Loucy (cell line): ENCODE data around the gene RAD51B.

Source experiments
- EZH2phosphoT487 ChIP-seq: fragments of 200-600 bp; IDR thresholded peaks from 2 replicates; pipeline ENCODE4 v1.6.1; 2018; ENCODE audit warnings: antibody characterized with exemption, mild to moderate bottlenecking, moderate library complexity, borderline replicate concordance
- TF ChIP-seq, protein P1 (sequence below): fragments of 200-600 bp; sonication (generic); conservative IDR thresholded peaks from 2 replicates; pipeline ENCODE4 v1.5.1; 2014; ENCODE audit warnings: mild to moderate bottlenecking, antibody characterized with exemption, low read length

DNA sequence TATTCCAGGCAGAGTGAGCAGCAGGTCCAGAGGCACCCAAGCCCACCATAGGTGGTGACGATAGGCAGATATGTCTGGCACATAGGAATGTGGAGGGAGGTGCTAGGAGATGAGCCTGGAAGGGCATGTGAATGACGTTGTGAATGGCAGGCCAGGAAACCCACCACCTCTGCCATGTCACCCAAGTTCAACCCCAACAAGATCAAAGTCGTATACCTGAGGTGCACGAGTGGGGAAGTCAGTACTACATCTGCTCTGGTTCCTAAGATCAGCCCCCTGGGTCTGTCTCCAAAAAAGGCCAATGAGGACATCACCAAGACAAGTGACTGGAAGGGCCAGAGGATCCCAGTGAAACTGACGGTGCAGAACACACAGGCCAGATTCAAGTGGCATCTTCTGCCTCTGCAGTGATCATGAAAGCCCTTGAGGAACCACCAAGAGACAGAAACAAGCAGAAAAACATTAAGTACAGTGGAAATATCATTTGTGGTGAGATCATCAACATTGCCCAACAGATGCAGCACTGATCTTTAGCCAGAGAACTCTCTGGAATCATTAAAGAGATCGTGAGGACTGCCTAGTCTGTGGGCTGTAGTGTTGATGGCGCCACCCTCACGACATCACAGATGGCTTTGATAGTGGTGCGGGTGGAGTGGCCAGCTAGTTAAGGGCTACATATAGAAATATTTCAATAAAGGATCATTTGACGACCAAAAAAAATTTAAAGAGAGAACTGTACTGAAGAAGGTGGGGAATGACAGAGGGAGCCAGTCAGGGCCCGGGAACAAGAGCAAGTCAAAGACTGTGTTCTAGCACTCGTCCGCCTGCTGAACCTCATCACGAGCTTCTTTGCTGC lies 873.6 kb downstream of the RAD51B start:
- TF ChIP-seq, protein P1, sequence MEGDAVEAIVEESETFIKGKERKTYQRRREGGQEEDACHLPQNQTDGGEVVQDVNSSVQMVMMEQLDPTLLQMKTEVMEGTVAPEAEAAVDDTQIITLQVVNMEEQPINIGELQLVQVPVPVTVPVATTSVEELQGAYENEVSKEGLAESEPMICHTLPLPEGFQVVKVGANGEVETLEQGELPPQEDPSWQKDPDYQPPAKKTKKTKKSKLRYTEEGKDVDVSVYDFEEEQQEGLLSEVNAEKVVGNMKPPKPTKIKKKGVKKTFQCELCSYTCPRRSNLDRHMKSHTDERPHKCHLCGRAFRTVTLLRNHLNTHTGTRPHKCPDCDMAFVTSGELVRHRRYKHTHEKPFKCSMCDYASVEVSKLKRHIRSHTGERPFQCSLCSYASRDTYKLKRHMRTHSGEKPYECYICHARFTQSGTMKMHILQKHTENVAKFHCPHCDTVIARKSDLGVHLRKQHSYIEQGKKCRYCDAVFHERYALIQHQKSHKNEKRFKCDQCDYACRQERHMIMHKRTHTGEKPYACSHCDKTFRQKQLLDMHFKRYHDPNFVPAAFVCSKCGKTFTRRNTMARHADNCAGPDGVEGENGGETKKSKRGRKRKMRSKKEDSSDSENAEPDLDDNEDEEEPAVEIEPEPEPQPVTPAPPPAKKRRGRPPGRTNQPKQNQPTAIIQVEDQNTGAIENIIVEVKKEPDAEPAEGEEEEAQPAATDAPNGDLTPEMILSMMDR = no peak
- no peak for TF ChIP-seq EZH2phosphoT487
